ENCODE results near the gene MYO3B.

The MYO3B gene

GRCh38 chr2:170180031-170180566 lies 2.2 kb downstream of the MYO3B start:
- TF ChIP-seq, protein P1, sequence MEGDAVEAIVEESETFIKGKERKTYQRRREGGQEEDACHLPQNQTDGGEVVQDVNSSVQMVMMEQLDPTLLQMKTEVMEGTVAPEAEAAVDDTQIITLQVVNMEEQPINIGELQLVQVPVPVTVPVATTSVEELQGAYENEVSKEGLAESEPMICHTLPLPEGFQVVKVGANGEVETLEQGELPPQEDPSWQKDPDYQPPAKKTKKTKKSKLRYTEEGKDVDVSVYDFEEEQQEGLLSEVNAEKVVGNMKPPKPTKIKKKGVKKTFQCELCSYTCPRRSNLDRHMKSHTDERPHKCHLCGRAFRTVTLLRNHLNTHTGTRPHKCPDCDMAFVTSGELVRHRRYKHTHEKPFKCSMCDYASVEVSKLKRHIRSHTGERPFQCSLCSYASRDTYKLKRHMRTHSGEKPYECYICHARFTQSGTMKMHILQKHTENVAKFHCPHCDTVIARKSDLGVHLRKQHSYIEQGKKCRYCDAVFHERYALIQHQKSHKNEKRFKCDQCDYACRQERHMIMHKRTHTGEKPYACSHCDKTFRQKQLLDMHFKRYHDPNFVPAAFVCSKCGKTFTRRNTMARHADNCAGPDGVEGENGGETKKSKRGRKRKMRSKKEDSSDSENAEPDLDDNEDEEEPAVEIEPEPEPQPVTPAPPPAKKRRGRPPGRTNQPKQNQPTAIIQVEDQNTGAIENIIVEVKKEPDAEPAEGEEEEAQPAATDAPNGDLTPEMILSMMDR (IDR thresholded peaks at IDR 0.05; ENCODE audit: insufficient read depth, low read depth, low read length, missing control alignments): no peak
- H3K4me3 ChIP-seq (ENCODE audit: low read depth, low read length): peak overlapping the region; percentile 45
- DNase-seq (ENCODE audit: low read depth): peak; percentile 71

DNA sequence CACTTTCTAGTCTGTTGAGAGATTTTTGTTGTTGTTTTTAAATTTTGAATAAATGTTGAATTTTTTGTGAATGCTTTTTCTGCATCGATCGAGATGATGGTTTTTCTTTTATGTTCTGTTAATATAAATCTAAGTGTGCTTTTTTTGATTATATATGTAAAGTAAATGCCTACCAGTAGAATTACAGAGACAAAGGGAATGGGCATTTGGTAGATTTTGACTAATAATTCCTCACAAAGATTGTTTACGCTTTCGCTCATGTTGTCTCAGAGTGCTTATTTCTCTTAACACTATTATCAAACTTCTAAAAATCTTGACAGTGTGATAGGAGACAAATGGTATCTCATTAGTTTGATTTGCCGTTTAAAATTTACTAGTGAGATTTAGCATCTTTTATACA lies 3.7 kb downstream of the MYO3B start:
- TF ChIP-seq, protein P1 (IDR thresholded peaks at IDR 0.05; ENCODE audit: insufficient read depth, low read depth, low read length, missing control alignments): no peak
- no peak overlapping the region for H3K4me3 ChIP-seq (ENCODE audit: low read depth, low read length)
- DNase-seq (ENCODE audit: low read depth): no peak

DNA sequence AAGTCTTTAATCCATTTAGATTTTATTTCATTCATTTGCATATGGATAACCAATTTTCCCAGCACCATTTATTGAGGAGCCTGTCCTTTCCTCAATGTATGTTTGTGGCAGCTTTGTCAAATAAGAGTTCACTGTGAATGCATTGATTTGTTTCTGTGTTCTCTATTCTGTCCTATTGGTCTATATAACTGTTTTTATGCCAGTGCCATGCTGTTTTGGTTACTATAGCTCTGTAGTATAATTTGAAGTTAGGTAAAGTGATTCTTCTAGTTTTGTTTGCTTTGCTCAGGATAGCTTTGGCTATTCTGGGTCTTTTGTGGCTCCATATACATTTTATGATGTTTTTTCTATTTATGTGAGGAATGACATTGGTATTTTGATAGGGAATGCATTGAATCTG lies 7.4 kb downstream of the MYO3B start:
- TF ChIP-seq, protein P1 (IDR thresholded peaks at IDR 0.05; ENCODE audit: insufficient read depth, low read depth, low read length, missing control alignments): no peak
- H3K4me3 ChIP-seq (ENCODE audit: low read depth, low read length): no peak overlapping the region
- DNase-seq (ENCODE audit: low read depth): no peak

GRCh38 chr2:170189757-170190156 lies 11.8 kb downstream of the MYO3B start:
- no peak for DNase-seq (ENCODE audit: low read depth)
- TF ChIP-seq, protein P1 (IDR thresholded peaks at IDR 0.05; ENCODE audit: insufficient read depth, low read depth, low read length, missing control alignments): no peak
- H3K4me3 ChIP-seq (ENCODE audit: low read depth, low read length): no peak overlapping the region

GRCh38 chr2:170190172-170190571 lies 12.2 kb downstream of the MYO3B start:
- TF ChIP-seq, protein P1 (IDR thresholded peaks at IDR 0.05; ENCODE audit: insufficient read depth, low read depth, low read length, missing control alignments): no peak

DNA sequence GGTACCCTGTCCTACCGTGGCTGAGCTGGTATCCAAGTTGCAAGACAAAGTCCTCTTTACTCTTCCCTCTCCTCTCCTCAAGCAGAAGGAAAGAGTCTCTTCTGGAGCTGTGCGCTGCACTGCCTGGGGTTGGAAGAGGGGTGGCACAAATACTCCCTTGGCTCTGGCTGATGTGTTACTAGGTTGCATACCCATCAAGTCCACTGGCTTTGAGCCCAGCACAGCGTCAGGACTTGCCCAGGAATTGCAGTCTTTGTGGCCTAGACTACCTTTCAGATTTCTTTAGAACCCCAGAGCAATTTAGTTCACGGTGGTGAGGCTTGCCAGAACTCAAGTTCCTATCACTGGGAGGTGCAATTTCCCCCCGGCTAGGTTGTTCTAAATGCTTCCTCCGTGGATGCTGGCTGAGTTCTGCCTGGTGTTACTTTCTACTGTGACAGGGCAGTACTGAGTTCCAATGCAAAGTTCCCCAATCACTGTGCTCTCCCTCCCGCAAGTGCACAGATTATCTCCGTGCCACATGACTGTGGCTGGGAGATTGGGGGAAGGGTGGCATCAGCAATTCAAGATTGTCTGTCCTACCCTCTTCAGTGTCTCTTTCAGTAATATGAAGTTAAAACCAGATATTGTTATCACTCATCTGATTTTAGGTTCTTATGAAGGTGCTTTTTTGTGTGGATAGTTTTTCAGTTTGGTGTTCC lies 13.4 kb downstream of the MYO3B start:
- TF ChIP-seq, protein P1 (IDR thresholded peaks at IDR 0.05; ENCODE audit: insufficient read depth, low read depth, low read length, missing control alignments): no peak
- DNase-seq (ENCODE audit: low read depth): no peak

More at GRCh38 chr2:170190172-170190571, 12.2 kb downstream of the MYO3B start:
- no peak for DNase-seq (ENCODE audit: low read depth)
- no peak overlapping the region for H3K4me3 ChIP-seq (ENCODE audit: low read depth, low read length)

GRCh38 chr2:170196963-170197362 lies 19.0 kb downstream of the MYO3B start:
- TF ChIP-seq, protein P1 (IDR thresholded peaks at IDR 0.05; ENCODE audit: insufficient read depth, low read depth, low read length, missing control alignments): no peak
- no peak for DNase-seq (ENCODE audit: low read depth)
- H3K4me3 ChIP-seq (ENCODE audit: low read depth, low read length): no peak overlapping the region

More for the DNA sequence above, 13.4 kb downstream of the MYO3B start:
- H3K4me3 ChIP-seq (ENCODE audit: low read depth, low read length): no peak overlapping the region

Measured in GM12865 (cell line).